CD14-positive monocyte (primary cell): Measurements from ENCODE around the gene RPS6KL1. TPM values are rescaled to one million over a fixed set of nuclear protein-coding genes. Genes with fewer than 3 reads are reported as not detected.

ENCODE experiments used
- DNase-seq, 3 donors: peaks; one replicate each; pipeline ENCODE4 v3.0.0-alpha.2; 2011 to 2022
- H2AFZ ChIP-seq: 2 replicates; pipeline ENCODE4 v1.6.0; 2012; ENCODE audit warnings: mild to moderate bottlenecking, low read depth, low read length, inconsistent platforms; ENCODE audit not compliant: insufficient read depth, poor library complexity, severe bottlenecking
- H3K27ac ChIP-seq, 2 donors: 1 replicate in 1 of 2; 2 replicates in 1 of 2; pipeline ENCODE4 v1.5.1; 2012 to 2013; ENCODE audit warnings: low read length in 2 of 2, control low read depth in 1 of 2, inconsistent platforms in 1 of 2, low read depth in 1 of 2, mild to moderate bottlenecking in 1 of 2
- H3K27me3 ChIP-seq, 2 donors: one replicate each; pipeline versions ENCODE4 v1.6.0 to v1.6.1; 2011 to 2013; ENCODE audit warnings: low read length in 2 of 2; ENCODE audit not compliant: control insufficient read depth in 2 of 2, insufficient read depth in 2 of 2
- H3K36me3 ChIP-seq, 2 donors: replicated peaks in 1 of 2; 1 replicate in 1 of 2; 2 replicates in 1 of 2; pipeline versions ENCODE4 v1.5.1 to v1.6.1; 2012 to 2013; ENCODE audit warnings: low read length in 2 of 2, control low read depth in 1 of 2, inconsistent platforms in 1 of 2, mild to moderate bottlenecking in 1 of 2; ENCODE audit not compliant: insufficient read depth in 2 of 2, control insufficient read depth in 1 of 2
- H3K4me1 ChIP-seq, 2 donors: 1 replicate in 1 of 2; 2 replicates in 1 of 2; pipeline versions ENCODE4 v1.5.1 to v1.6.1; 2012 to 2013; ENCODE audit warnings: low read length in 2 of 2, control low read depth in 1 of 2, inconsistent platforms in 1 of 2, mild to moderate bottlenecking in 1 of 2, moderate library complexity in 1 of 2; ENCODE audit not compliant: insufficient read depth in 2 of 2, control insufficient read depth in 1 of 2
- H3K4me2 ChIP-seq: replicated peaks from 2 replicates; pipeline ENCODE3; 2012; ENCODE audit warnings: low read length, moderate library complexity, mild to moderate bottlenecking; ENCODE audit not compliant: poor library complexity, severe bottlenecking; ENCODE audit errors: extremely low read depth
- H3K4me3 ChIP-seq, 3 experiments: fragments of 200-600 bp in 1 of 3; sonication (generic) in 1 of 3; replicated peaks in 1 of 3; 1 replicate in 2 of 3; 2 replicates in 1 of 3; pipeline ENCODE4 v1.5.1; 2011 to 2013; ENCODE audit warnings: low read length in 3 of 3, mild to moderate bottlenecking in 3 of 3, control low read depth in 2 of 3, low read depth in 2 of 3, inconsistent platforms in 1 of 3, moderate library complexity in 1 of 3
- H3K79me2 ChIP-seq: 2 replicates; pipeline ENCODE4 v1.6.0; 2012; ENCODE audit warnings: mild to moderate bottlenecking, control low read depth, inconsistent platforms, low read length, moderate library complexity; ENCODE audit not compliant: insufficient read depth
- H3K9ac ChIP-seq: 2 replicates; pipeline ENCODE4 v1.6.0; 2017; ENCODE audit warnings: low read length, mild to moderate bottlenecking; ENCODE audit not compliant: insufficient read depth, poor library complexity, severe bottlenecking
- H3K9me3 ChIP-seq, 2 donors: replicated peaks in 1 of 2; 1 replicate in 1 of 2; 2 replicates in 1 of 2; pipeline versions ENCODE4 v1.5.1 to v1.6.1; 2012 to 2013; ENCODE audit warnings: low read length in 2 of 2, control low read depth in 1 of 2; ENCODE audit not compliant: control insufficient read depth in 1 of 2, insufficient read depth in 1 of 2
- H4K20me1 ChIP-seq: 2 replicates; pipeline ENCODE4 v1.6.0; 2012; ENCODE audit warnings: mild to moderate bottlenecking, low read length, control low read depth, moderate library complexity; ENCODE audit not compliant: insufficient read depth
- H3K27ac Mint-ChIP-seq, 7 donors: one replicate each; pipeline ENCODE4 v1.8.0; 2020; ENCODE audit warnings: mild to moderate bottlenecking in 7 of 7, mixed read lengths in 7 of 7, moderate library complexity in 6 of 7, inconsistent platforms in 2 of 7
- H3K27me3 Mint-ChIP-seq, 3 donors: one replicate each; pipeline ENCODE4 v1.8.0; 2021 to 2022; ENCODE audit warnings: low read depth in 3 of 3, mild to moderate bottlenecking in 3 of 3, mixed read lengths in 3 of 3, moderate library complexity in 3 of 3, inconsistent platforms in 1 of 3
- H3K36me3 Mint-ChIP-seq, 2 donors: one replicate each; pipeline ENCODE4 v1.8.0; 2020; ENCODE audit warnings: mixed read lengths in 2 of 2, inconsistent platforms in 1 of 2, mild to moderate bottlenecking in 1 of 2
- H3K4me1 Mint-ChIP-seq: one replicate; pipeline ENCODE4 v1.8.0; 2020; ENCODE audit warnings: mild to moderate bottlenecking, mixed read lengths
- H3K4me3 Mint-ChIP-seq, 2 donors: one replicate each; pipeline ENCODE4 v1.8.0; 2020; ENCODE audit warnings: mild to moderate bottlenecking in 2 of 2, mixed read lengths in 2 of 2, moderate library complexity in 1 of 2
- H3K9me3 Mint-ChIP-seq, 7 donors: one replicate each; pipeline ENCODE4 v1.8.0; 2020 to 2022; ENCODE audit warnings: mixed read lengths in 7 of 7, mild to moderate bottlenecking in 6 of 7, moderate library complexity in 6 of 7, inconsistent platforms in 2 of 7
- CTCF ChIP-seq: fragments of 200-600 bp; IDR thresholded peaks from one replicate; pipeline ENCODE4 v1.8.0; 2022; ENCODE audit warnings: antibody characterized with exemption, mild to moderate bottlenecking
- WGBS: methylation state at CpG from one replicate; pipeline ENCODE4 v1.1.5; 2013; ENCODE audit warnings: missing lambda C conversion rate; ENCODE audit not compliant: insufficient coverage; 5-methylcytosine and 5-hydroxymethylcytosine counted together
- intact Hi-C, 2 donors: fragments of 100-400 bp; cut with micrococcal nuclease; formaldehyde crosslinking; loops; one replicate each; pipeline versions ENCODE4 v1.15.0 to v1.15.1; 2023
- polyA plus RNA-seq, 3 donors: library from polyadenylated mRNA; depleted of rRNA in 1 of 3; unstranded in 2 of 3; stranded (reverse) in 1 of 3; fragments of 300-500 nt in 2 of 3; fragments of >200 nt in 1 of 3; fragmentation: Illumina TruSeq in 2 of 3; gene quantifications; 1 replicate in 2 of 3; 2 replicates in 1 of 3; pipeline ENCODE4 v1.2.3, GENCODE V29; 2012 to 2021

RPS6KL1 gene
- polyA plus RNA-seq, 3 donors = 0.13 TPM; not detected in 2

GRCh38 chr14:74941676-74942097 lies 18.6 kb upstream of the RPS6KL1 start:
- no peaks in the 10 kb centered on the region for H4K20me1 ChIP-seq

GRCh38 chr14:74940956-74941565 lies 18.0 kb upstream of the RPS6KL1 start:
- WGBS = 81% methylated on average over 9 of the region's 18 CpGs
- H2AFZ ChIP-seq = peak overlapping the region; percentile 84
- no peaks in the 10 kb centered on the region for H3K9me3 ChIP-seq
- peaks cover 51 to 55% of the 10 kb centered on the region in 2 donors for H3K4me1 ChIP-seq
- H3K79me2 ChIP-seq = no peaks in the 10 kb centered on the region
- no peaks in the 10 kb centered on the region for H4K20me1 ChIP-seq
- intact Hi-C loops = loop anchor here in 1 of 2 donors (10.0 kb wide), 1 partner anchor 124 kb away; the partner anchor contains the start of genes ACYP1 and ZC2HC1C
- H3K36me3 Mint-ChIP-seq = no peaks in the 10 kb centered on the region
- H3K27ac Mint-ChIP-seq = peak overlapping the region; percentile 94 to 97 (median 96)
- peak overlapping the region in 1 of 2 donors; percentile 69 for H3K4me3 Mint-ChIP-seq
- TF ChIP-seq CTCF = no peak
- peaks cover 58% of the 10 kb centered on the region for H3K4me1 Mint-ChIP-seq
- peaks cover 0 to 6% (median 2%) of the 10 kb centered on the region in 3 donors for H3K27me3 Mint-ChIP-seq
- peak overlapping the region; percentile 69 for H3K4me2 ChIP-seq
- no peaks in the 10 kb centered on the region for H3K27me3 ChIP-seq
- H3K36me3 ChIP-seq = no peaks in the 10 kb centered on the region
- DNase-seq = no peak
- peaks cover 0 to 5% (median 1%) of the 10 kb centered on the region in 7 donors for H3K9me3 Mint-ChIP-seq
- H3K4me3 ChIP-seq = peak overlapping the region in 1 of 3 experiments; percentile 42
- H3K9ac ChIP-seq = peak overlapping the region; percentile 41
- H3K27ac ChIP-seq = peak overlapping the region; percentile 84 to 92

More at GRCh38 chr14:74941676-74942097, 18.6 kb upstream of the RPS6KL1 start:
- 2% methylated on average over 11 of the region's 13 CpGs for WGBS
- H3K36me3 ChIP-seq = no peaks in the 10 kb centered on the region
- H3K27ac ChIP-seq = peak overlapping the region; percentile 84 to 92
- H3K9ac ChIP-seq = peak overlapping the region; percentile 41
- Mint-ChIP-seq H3K4me1 (peaks cover 64% of the 10 kb centered on the region), H3K4me3 (peak overlapping the region; percentile 69 to 87), H3K27me3 (peaks cover 1 to 6% (median 5%) of the 10 kb centered on the region in 3 donors), H3K36me3 (no peaks in the 10 kb centered on the region), H3K27ac (peak overlapping the region; percentile 94 to 97 (median 96)), H3K9me3 (peaks cover 0 to 5% (median 1%) of the 10 kb centered on the region in 7 donors)
- H3K9me3 ChIP-seq = no peaks in the 10 kb centered on the region
- peak overlapping the region; percentile 84 for H2AFZ ChIP-seq
- peak overlapping the region in 2 of 3 experiments; percentile 20 to 42 for H3K4me3 ChIP-seq
- H3K4me2 ChIP-seq = peak overlapping the region; percentile 69
- H3K79me2 ChIP-seq = no peaks in the 10 kb centered on the region
- no peak for TF ChIP-seq CTCF
- peaks cover 56 to 60% of the 10 kb centered on the region in 2 donors for H3K4me1 ChIP-seq
- H3K27me3 ChIP-seq = no peaks in the 10 kb centered on the region
- peak; percentile 65 to 78 (median 70) for DNase-seq
- intact Hi-C loops = loop anchor here in 1 of 2 donors (10.0 kb wide), 1 partner anchor 123 kb away; the partner anchor contains the start of genes ACYP1 and ZC2HC1C
